Body of pancreas (tissue), 4 donors: ENCODE results near the gene HSPB3. TPM values are rescaled to one million over a fixed set of nuclear protein-coding genes. Genes with fewer than 3 reads are reported as not detected.

Experiments used
- ATAC-seq: fragments of 150-250 bp; one replicate; pipeline ENCODE4 v1.9.1; 2016
- DNase-seq, 4 donors: peaks; one replicate each; pipeline ENCODE4 v3.0.0-alpha.2; 2019
- H3K27ac ChIP-seq, 4 donors: fragments of 200-600 bp; sonication (generic); 1 replicate in 3 of 4; 2 replicates in 1 of 4; pipeline versions ENCODE4 v1.5.1 to v1.6.1; 2016 to 2019; ENCODE audit warnings: mild to moderate bottlenecking in 1 of 4, mixed read lengths in 1 of 4, moderate library complexity in 1 of 4
- H3K27me3 ChIP-seq, 2 donors: fragments of 200-600 bp; sonication (generic); one replicate each; pipeline ENCODE4 v1.6.0; 2016; ENCODE audit warnings: mild to moderate bottlenecking in 1 of 2
- H3K36me3 ChIP-seq, 2 donors: fragments of 200-600 bp; sonication (generic); replicated peaks in 1 of 2; 2 replicates each; pipeline ENCODE4 v1.5.1; 2016; ENCODE audit warnings: low read depth in 2 of 2; ENCODE audit not compliant: insufficient read depth in 1 of 2
- H3K4me1 ChIP-seq: fragments of 200-600 bp; sonication (generic); one replicate; pipeline ENCODE4 v1.6.0; 2016
- H3K4me3 ChIP-seq, 2 donors: fragments of 200-600 bp; sonication (generic); 1 replicate in 1 of 2; 2 replicates in 1 of 2; pipeline ENCODE4 v1.5.1; 2016 to 2019
- H3K9me3 ChIP-seq, 3 donors: fragments of 200-600 bp; sonication (generic); 1 replicate in 2 of 3; 2 replicates in 1 of 3; pipeline ENCODE4 v1.5.1; 2016
- CTCF ChIP-seq, 7 experiments: fragments of 450-650 bp in 4 of 7; fragments of 200-600 bp in 3 of 7; sonication (generic) in 3 of 7; IDR thresholded peaks; one replicate each; pipeline ENCODE4 v1.5.1; 2016 to 2019; ENCODE audit warnings: antibody characterized with exemption in 7 of 7
- POLR2A ChIP-seq, 3 donors: fragments of 450-650 bp; IDR thresholded peaks; one replicate each; pipeline ENCODE4 v1.6.1; 2016; ENCODE audit warnings: antibody characterized with exemption in 3 of 3, mild to moderate bottlenecking in 2 of 3
- WGBS, 2 donors: methylation state at CpG; one replicate each; pipeline ENCODE4 v1.1.5; 2017; 5-methylcytosine and 5-hydroxymethylcytosine counted together
- intact Hi-C: fragments of 100-400 bp; cut with DNase I; formaldehyde crosslinking; loops from one replicate; pipeline ENCODE4 v1.15.1; 2023
- total RNA-seq, 2 donors: library from RNA; depleted of rRNA; stranded (reverse); fragments of >200 nt; gene quantifications; one replicate each; pipeline ENCODE4 v1.1.0, GENCODE V29; 2016

The HSPB3 gene
- total RNA-seq, 2 donors from 2014 or later = not detected

DNA sequence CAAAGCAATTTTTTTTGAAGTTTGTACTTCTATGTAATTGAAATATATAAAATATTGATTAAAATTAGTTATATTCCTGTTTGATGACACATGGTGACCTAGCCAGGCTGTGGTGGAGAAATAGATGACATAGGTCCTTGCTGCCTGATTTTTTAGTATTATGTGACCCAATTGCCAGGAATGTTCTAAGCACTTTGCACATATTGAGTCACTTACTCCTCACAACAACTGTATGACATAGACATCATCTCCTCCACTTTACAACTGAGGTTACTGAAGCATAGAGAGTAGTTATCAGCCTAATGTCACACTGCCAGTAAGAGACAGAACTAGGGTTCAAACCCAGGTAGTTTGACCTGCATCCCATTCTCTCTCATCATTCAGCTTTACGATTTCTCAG, 35.8 kb downstream of the HSPB3 start:
- ATAC-seq (no peak), DNase-seq (no peak)
- Histone ChIP-seq H3K27me3 (no peaks in the 10 kb centered on the region), H3K4me3 (no peak overlapping the region), H3K4me1 (no peaks in the 10 kb centered on the region), H3K36me3 (no peaks in the 10 kb centered on the region), H3K9me3 (no peaks in the 10 kb centered on the region), H3K27ac (no peak overlapping the region)
- 73 to 80% methylated on average over 1 of the region's 1 CpG for WGBS, 2 donors
- TF ChIP-seq POLR2A (IDR thresholded peaks at IDR 0.05) (no peak), CTCF (IDR thresholded peaks at IDR 0.05) (no peak)
- intact Hi-C loops = no loop called here

GRCh38 chr5:54492178-54492577, 36.7 kb downstream of the HSPB3 start:
- no peak for ATAC-seq
- intact Hi-C loops = no loop called here
- TF ChIP-seq POLR2A (IDR thresholded peaks at IDR 0.05) (no peak), CTCF (IDR thresholded peaks at IDR 0.05) (no peak)
- Histone ChIP-seq H3K9me3 (no peaks in the 10 kb centered on the region), H3K27me3 (no peaks in the 10 kb centered on the region), H3K36me3 (no peaks in the 10 kb centered on the region), H3K4me3 (no peak overlapping the region), H3K27ac (no peak overlapping the region), H3K4me1 (no peaks in the 10 kb centered on the region)
- DNase-seq = no peak
- 45 to 72% methylated on average over 2 of the region's 2 CpGs for WGBS, 2 donors

DNA sequence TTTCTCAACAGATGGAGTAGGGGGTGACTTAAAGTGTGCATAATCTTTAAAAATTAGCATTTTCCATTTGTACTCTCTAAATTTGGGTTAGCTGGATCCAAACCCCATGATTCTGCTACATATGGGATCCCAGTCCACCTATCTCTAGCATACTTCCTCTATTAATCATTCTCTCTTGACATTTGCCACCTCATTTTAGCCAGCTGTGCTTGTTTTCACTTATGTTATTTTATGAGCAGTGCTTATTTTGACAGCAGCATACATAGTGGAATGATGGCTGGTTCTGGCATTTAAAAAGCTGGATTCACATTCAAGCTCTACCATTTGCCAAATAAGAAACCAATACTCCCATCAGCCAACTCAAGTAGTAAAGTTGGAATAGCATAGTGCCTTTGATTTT, 39.5 kb downstream of the HSPB3 start:
- Histone ChIP-seq H3K4me3 (no peak overlapping the region), H3K36me3 (no peaks in the 10 kb centered on the region), H3K4me1 (no peaks in the 10 kb centered on the region), H3K27me3 (no peaks in the 10 kb centered on the region), H3K9me3 (no peaks in the 10 kb centered on the region), H3K27ac (no peak overlapping the region)
- DNase-seq (no peak), ATAC-seq (no peak)
- intact Hi-C loops = no loop called here
- TF ChIP-seq POLR2A (IDR thresholded peaks at IDR 0.05) (no peak), CTCF (IDR thresholded peaks at IDR 0.05) (no peak)

Other genes with a start within 250 kb of the HSPB3 start
- gene ARL15, start 145.1 kb upstream of the HSPB3 start, total RNA-seq = 10 to 100 TPM; 14.3 to 24.1 TPM
- 10 to 100 TPM; 22.4 to 24.4 TPM for gene SNX18, start 62.1 kb downstream of the HSPB3 start, total RNA-seq